Natural killer cell (primary cell): Measurements from ENCODE around the gene ENO1. TPM values are rescaled to one million over a fixed set of nuclear protein-coding genes. Genes with fewer than 3 reads are reported as not detected.

Experiments
- ATAC-seq, 3 donors: fragments of 150-1000 bp in 2 of 3; fragments of 200-7000 bp in 1 of 3; cut with Tn5 transposase; 1 replicate in 1 of 3; 2 replicates in 2 of 3; pipeline ENCODE4 v1.10.0; 2021; ENCODE audit warnings: mild to moderate bottlenecking in 2 of 3, moderate library complexity in 2 of 3
- DNase-seq, 2 donors: peaks; one replicate each; pipeline versions ENCODE4 v3.0.0 to v3.0.0-alpha.2; 2013 to 2021; ENCODE audit warnings: mixed read lengths in 1 of 2
- H3K27ac ChIP-seq: one replicate; pipeline ENCODE4 v1.5.1; 2013; ENCODE audit warnings: mild to moderate bottlenecking, low read length
- H3K27me3 ChIP-seq: one replicate; pipeline ENCODE4 v1.6.1; 2013; ENCODE audit warnings: low read length; ENCODE audit not compliant: control insufficient read depth, insufficient read depth
- H3K36me3 ChIP-seq: one replicate; pipeline ENCODE4 v1.6.1; 2013; ENCODE audit warnings: low read length; ENCODE audit not compliant: control insufficient read depth, insufficient read depth
- H3K4me1 ChIP-seq: one replicate; pipeline ENCODE4 v1.6.1; 2013; ENCODE audit warnings: low read length; ENCODE audit not compliant: control insufficient read depth, insufficient read depth
- H3K4me3 ChIP-seq: one replicate; pipeline ENCODE4 v1.5.1; 2013; ENCODE audit warnings: low read length
- H3K9me3 ChIP-seq: one replicate; pipeline ENCODE4 v1.6.1; 2013; ENCODE audit warnings: low read length; ENCODE audit not compliant: control insufficient read depth, insufficient read depth
- H3K27ac Mint-ChIP-seq, 2 donors: one replicate each; pipeline ENCODE4 v1.8.0; 2022; ENCODE audit warnings: mild to moderate bottlenecking in 2 of 2, mixed read lengths in 2 of 2, moderate library complexity in 1 of 2
- H3K27me3 Mint-ChIP-seq, 2 donors: one replicate each; pipeline ENCODE4 v1.8.0; 2022; ENCODE audit warnings: low read depth in 2 of 2, mixed read lengths in 2 of 2
- H3K36me3 Mint-ChIP-seq: one replicate; pipeline ENCODE4 v1.8.0; 2022; ENCODE audit warnings: mixed read lengths
- H3K4me1 Mint-ChIP-seq, 2 donors: one replicate each; pipeline ENCODE4 v1.8.0; 2022; ENCODE audit warnings: mixed read lengths in 2 of 2
- H3K4me3 Mint-ChIP-seq: one replicate; pipeline ENCODE4 v1.8.0; 2022; ENCODE audit warnings: mild to moderate bottlenecking, moderate library complexity, mixed read lengths
- H3K9me3 Mint-ChIP-seq, 2 donors: one replicate each; pipeline ENCODE4 v1.8.0; 2022; ENCODE audit warnings: mixed read lengths in 2 of 2
- WGBS: methylation state at CpG from one replicate; pipeline ENCODE4 v1.1.7; 2013; ENCODE audit warnings: missing lambda C conversion rate; ENCODE audit not compliant: insufficient coverage; 5-methylcytosine and 5-hydroxymethylcytosine counted together
- intact Hi-C: fragments of 100-400 bp; cut with micrococcal nuclease; formaldehyde crosslinking; loops from one replicate; pipeline ENCODE4 v1.14.2; 2022
- total RNA-seq, 4 donors: library from RNA; stranded (reverse); fragments of 120-200 nt in 1 of 4; gene quantifications; one replicate each; pipeline versions ENCODE4 v1.2.3 to v1.2.4, GENCODE V29; 2013 to 2022
- TF ChIP-seq, protein P1 (sequence below): fragments of 200-600 bp; IDR thresholded peaks from one replicate; pipeline ENCODE4 v1.8.0; 2022; ENCODE audit warnings: antibody characterized with exemption

The ENO1 gene
- total RNA-seq, 3 donors from 2014 or later (not counting 1 experiment from before 2014, with no cell fraction given): 254 to 299 (median 266) TPM

DNA sequence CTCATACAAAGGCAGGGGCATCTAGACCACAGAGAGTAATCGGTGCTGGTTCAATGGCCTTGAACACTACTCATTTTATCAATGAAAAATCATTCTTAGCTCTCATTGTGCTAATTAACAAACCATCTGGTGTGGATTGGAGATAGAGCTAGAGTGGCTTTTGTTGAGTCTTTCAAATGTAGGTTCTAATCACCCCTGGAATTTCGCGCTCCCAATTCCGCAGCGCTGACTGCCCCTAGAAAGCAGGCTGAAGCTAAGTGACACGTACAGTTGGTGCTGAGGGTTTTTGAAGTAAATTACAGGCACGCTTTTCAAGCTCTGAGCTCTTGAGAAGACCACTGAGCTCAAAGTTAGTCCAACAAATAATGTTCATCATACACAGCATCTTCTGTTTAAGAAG is 36.0 kb upstream of the ENO1 start:
- H3K4me3 ChIP-seq: no peak overlapping the region
- Mint-ChIP-seq H3K27me3 (no peaks in the 10 kb centered on the region), H3K27ac (no peak overlapping the region), H3K36me3 (no peaks in the 10 kb centered on the region), H3K9me3 (no peaks in the 10 kb centered on the region), H3K4me3 (no peak overlapping the region), H3K4me1 (no peaks in the 10 kb centered on the region)
- 97% methylated on average over 7 of the region's 7 CpGs for WGBS
- DNase-seq (no peak), ATAC-seq (no peak)
- no peaks in the 10 kb centered on the region for H3K4me1 ChIP-seq
- no peak overlapping the region for H3K27ac ChIP-seq
- TF ChIP-seq, protein P1, sequence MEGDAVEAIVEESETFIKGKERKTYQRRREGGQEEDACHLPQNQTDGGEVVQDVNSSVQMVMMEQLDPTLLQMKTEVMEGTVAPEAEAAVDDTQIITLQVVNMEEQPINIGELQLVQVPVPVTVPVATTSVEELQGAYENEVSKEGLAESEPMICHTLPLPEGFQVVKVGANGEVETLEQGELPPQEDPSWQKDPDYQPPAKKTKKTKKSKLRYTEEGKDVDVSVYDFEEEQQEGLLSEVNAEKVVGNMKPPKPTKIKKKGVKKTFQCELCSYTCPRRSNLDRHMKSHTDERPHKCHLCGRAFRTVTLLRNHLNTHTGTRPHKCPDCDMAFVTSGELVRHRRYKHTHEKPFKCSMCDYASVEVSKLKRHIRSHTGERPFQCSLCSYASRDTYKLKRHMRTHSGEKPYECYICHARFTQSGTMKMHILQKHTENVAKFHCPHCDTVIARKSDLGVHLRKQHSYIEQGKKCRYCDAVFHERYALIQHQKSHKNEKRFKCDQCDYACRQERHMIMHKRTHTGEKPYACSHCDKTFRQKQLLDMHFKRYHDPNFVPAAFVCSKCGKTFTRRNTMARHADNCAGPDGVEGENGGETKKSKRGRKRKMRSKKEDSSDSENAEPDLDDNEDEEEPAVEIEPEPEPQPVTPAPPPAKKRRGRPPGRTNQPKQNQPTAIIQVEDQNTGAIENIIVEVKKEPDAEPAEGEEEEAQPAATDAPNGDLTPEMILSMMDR: no peak
- H3K36me3 ChIP-seq: no peaks in the 10 kb centered on the region
- intact Hi-C loops: no loop called here
- H3K27me3 ChIP-seq: no peaks in the 10 kb centered on the region
- H3K9me3 ChIP-seq: no peaks in the 10 kb centered on the region

DNA sequence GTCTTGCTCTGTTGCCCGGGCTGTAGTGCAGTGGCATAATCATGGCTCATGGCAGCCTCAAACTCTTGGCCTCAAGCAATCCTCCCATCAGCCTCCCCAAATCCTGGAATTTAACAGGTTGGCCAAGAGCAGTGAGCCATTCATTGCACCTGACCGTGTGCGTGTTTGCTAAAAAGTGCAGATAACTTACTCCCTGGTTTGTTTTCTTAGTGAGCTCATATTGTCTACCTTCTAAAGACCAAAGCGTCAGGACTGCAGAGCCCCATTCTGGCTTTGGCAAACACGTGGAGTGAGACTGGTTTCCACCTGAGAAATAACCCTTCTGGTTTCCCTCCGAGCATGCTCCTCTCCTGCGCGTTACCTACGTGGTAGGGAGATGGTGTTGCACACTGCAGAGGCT is 35.0 kb upstream of the ENO1 start:
- intact Hi-C loops: no loop called here
- Mint-ChIP-seq H3K4me3 (no peak overlapping the region), H3K9me3 (no peaks in the 10 kb centered on the region), H3K27ac (no peak overlapping the region), H3K4me1 (no peaks in the 10 kb centered on the region), H3K36me3 (no peaks in the 10 kb centered on the region), H3K27me3 (no peaks in the 10 kb centered on the region)
- Histone ChIP-seq H3K27ac (no peak overlapping the region), H3K27me3 (no peaks in the 10 kb centered on the region), H3K36me3 (no peaks in the 10 kb centered on the region), H3K4me3 (no peak overlapping the region), H3K4me1 (no peaks in the 10 kb centered on the region), H3K9me3 (no peaks in the 10 kb centered on the region)
- ATAC-seq (no peak), DNase-seq (no peak)
- TF ChIP-seq, protein P1: no peak
- WGBS: 90% methylated on average over 9 of the region's 9 CpGs

DNA sequence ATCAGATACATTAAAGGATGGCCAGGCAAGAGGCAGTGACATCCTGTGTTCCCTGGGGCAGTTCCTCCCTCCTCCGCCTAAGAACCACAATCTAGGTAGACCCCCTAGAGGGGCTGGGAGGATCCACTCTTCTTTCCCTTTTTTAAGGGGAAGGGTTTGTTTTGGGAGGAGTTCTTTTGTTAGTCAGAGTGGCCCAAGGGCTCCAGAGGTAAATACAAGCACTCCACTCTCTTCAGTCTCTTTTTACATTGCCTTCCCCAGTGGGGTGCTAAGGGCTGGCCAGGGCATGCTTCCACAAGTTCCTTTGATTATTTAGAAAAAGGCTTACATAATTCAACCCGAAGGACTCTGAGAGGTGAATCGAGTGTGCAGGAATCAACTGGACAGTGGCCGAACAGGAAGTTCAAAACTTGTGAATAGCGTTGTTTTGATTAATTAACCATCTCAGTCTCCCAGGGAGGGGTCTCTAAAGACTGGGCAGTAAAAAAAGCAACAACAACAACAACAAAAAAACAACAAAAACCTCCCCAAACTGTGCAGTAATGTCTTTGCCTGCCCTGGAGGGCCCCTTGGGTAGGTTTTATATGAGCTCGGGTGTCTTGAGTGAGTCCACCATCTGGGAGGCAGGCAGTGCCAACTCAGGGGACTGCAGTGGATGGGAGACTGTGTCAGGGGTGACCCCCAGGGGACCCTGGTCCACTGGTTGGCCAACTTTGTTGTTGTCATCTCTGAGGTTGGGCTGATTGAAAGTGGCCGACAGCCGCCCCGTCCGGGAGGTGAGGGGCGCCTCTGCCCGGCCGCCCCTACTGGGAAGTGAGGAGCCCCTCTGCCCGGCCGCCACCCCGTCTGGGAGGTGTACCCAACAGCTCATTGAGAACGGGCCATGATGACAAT is 33.2 kb upstream of the ENO1 start:
- Mint-ChIP-seq H3K27me3 (no peaks in the 10 kb centered on the region), H3K27ac (no peak overlapping the region), H3K4me3 (no peak overlapping the region), H3K36me3 (no peaks in the 10 kb centered on the region), H3K9me3 (no peaks in the 10 kb centered on the region), H3K4me1 (no peaks in the 10 kb centered on the region)
- no peak overlapping the region for H3K27ac ChIP-seq
- TF ChIP-seq, protein P1: no peak
- H3K36me3 ChIP-seq: no peaks in the 10 kb centered on the region
- H3K4me3 ChIP-seq: no peak overlapping the region
- ATAC-seq (no peak), DNase-seq (no peak)
- H3K9me3 ChIP-seq: no peaks in the 10 kb centered on the region
- intact Hi-C loops: no loop called here
- H3K27me3 ChIP-seq: no peaks in the 10 kb centered on the region
- 93% methylated on average over 5 of the region's 17 CpGs for WGBS
- H3K4me1 ChIP-seq: no peaks in the 10 kb centered on the region

DNA sequence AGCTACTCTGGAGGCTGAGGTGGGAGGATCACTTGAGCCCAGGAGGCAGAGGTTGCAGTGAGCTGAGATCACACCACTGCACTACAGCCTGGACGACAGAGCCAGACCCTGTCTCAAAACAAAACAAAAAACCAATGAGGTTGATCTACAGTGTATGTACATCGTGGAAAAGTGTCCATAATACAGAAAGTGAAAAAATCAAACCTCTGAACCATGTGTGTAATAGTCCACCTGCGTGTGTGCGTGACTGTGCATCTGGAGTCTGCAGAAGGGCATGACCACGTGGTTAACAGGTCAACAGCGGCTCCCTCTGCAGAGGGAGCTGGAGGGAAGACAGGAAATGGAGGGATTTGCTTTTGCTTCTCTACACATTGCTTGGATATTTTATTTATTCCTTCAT is 32.4 kb upstream of the ENO1 start:
- Mint-ChIP-seq H3K4me1 (no peaks in the 10 kb centered on the region), H3K36me3 (no peaks in the 10 kb centered on the region), H3K27ac (no peak overlapping the region), H3K27me3 (no peaks in the 10 kb centered on the region), H3K4me3 (no peak overlapping the region), H3K9me3 (no peaks in the 10 kb centered on the region)
- ATAC-seq: no peak
- no peaks in the 10 kb centered on the region for H3K9me3 ChIP-seq
- no peak overlapping the region for H3K27ac ChIP-seq
- DNase-seq: no peak
- H3K4me3 ChIP-seq: no peak overlapping the region
- H3K36me3 ChIP-seq: no peaks in the 10 kb centered on the region
- TF ChIP-seq, protein P1: no peak
- no peaks in the 10 kb centered on the region for H3K27me3 ChIP-seq
- H3K4me1 ChIP-seq: no peaks in the 10 kb centered on the region
- WGBS: 74% methylated on average over 6 of the region's 6 CpGs
- intact Hi-C loops: no loop called here
